Liver (tissue), 3 donors: ENCODE results near the gene GM2A.

ENCODE experiments used
- CTCF ChIP-seq: fragments of 150-350 bp; IDR thresholded peaks from 2 replicates; pipeline ENCODE4 v1.5.1; 2017; ENCODE audit warnings: improper control_type of control experiment, low read depth, low read length; ENCODE audit not compliant: missing input control
- FOXA1 ChIP-seq: IDR thresholded peaks from 2 replicates; pipeline ENCODE4 v1.6.1; 2016; ENCODE audit warnings: antibody characterized with exemption
- JUND ChIP-seq, 2 donors: IDR thresholded peaks; 2 replicates each; pipeline ENCODE4 v1.6.1; 2016; ENCODE audit warnings: antibody characterized with exemption in 2 of 2
- RAD21 ChIP-seq, 2 donors: IDR thresholded peaks; 2 replicates each; pipeline ENCODE4 v1.6.1; 2016; ENCODE audit warnings: antibody characterized with exemption in 2 of 2, mild to moderate bottlenecking in 2 of 2
- SP1 ChIP-seq: IDR thresholded peaks from 2 replicates; pipeline ENCODE4 v1.6.1; 2018; ENCODE audit warnings: antibody characterized with exemption, mild to moderate bottlenecking
- TAF1 ChIP-seq: conservative IDR thresholded peaks from 2 replicates; pipeline ENCODE4 v1.6.1; 2016; ENCODE audit warnings: antibody characterized with exemption, mild to moderate bottlenecking
- donor health status: healthy.
- donor health status: healthy.

- no peak for TF ChIP-seq CTCF
- peak; percentile 50 for TF ChIP-seq SP1
- no peak for TF ChIP-seq RAD21 (IDR thresholded peaks at IDR 0.05)
- TF ChIP-seq FOXA1, result no peak
- no peak for TF ChIP-seq JUND (IDR thresholded peaks at IDR 0.05)
- TF ChIP-seq TAF1, result no peak
Measured at GRCh38 chr5:151213803-151214613, 39.0 kb upstream of the GM2A start.
